Measurements from ENCODE around the gene SLC6A6.

DNA sequence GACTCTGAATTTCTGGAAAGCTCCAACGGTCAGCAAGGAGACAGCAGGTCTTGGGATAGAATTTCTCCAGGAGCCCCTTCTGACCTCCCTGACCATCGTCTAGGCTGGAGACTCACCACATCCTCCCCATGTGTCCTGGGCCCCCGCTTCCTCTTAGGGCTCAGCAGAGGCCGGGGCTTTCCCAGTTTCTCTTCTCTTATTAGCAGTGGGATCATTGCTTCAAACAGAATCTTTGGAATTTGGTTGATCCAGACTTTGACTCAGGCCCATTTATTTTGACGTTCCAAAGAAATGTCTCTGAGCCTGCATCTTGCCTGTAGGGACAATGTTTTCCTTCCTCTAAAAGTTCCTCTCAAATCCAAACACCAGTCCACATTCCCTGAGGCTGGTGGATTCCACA is 38.4 kb upstream of the SLC6A6 start:
- TF ChIP-seq, protein P1, sequence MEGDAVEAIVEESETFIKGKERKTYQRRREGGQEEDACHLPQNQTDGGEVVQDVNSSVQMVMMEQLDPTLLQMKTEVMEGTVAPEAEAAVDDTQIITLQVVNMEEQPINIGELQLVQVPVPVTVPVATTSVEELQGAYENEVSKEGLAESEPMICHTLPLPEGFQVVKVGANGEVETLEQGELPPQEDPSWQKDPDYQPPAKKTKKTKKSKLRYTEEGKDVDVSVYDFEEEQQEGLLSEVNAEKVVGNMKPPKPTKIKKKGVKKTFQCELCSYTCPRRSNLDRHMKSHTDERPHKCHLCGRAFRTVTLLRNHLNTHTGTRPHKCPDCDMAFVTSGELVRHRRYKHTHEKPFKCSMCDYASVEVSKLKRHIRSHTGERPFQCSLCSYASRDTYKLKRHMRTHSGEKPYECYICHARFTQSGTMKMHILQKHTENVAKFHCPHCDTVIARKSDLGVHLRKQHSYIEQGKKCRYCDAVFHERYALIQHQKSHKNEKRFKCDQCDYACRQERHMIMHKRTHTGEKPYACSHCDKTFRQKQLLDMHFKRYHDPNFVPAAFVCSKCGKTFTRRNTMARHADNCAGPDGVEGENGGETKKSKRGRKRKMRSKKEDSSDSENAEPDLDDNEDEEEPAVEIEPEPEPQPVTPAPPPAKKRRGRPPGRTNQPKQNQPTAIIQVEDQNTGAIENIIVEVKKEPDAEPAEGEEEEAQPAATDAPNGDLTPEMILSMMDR (conservative IDR thresholded peaks at IDR 0.05 in 1 of 2, IDR thresholded peaks at IDR 0.05 in 1 of 2; ENCODE audit: extremely low read depth in 1 of 2, insufficient read depth in 1 of 2, low read depth in 1 of 2, low read length in 2 of 2) = no peak
- no peak for TF ChIP-seq EZH2 (IDR thresholded peaks at IDR 0.05; ENCODE audit: borderline replicate concordance, low read length)
